Adrenal gland (tissue), 12 donors: ENCODE results near the gene TMCC2. TPM values are rescaled to one million over a fixed set of nuclear protein-coding genes. Genes with fewer than 3 reads are reported as not detected.
A peak's percentile ranks its signal among the peaks of the same experiment; 100 is the strongest.

Experiments used
- DNase-seq, 7 donors: peaks; one replicate each; pipeline ENCODE4 v3.0.0-alpha.2; 2019 to 2020
- H3K27ac ChIP-seq, 5 donors: fragments of 200-600 bp; sonication (generic) in 4 of 5; 1 replicate in 3 of 5; 2 replicates in 2 of 5; pipeline versions ENCODE4 v1.5.1 to v1.8.0; 2016 to 2020; ENCODE audit warnings: mild to moderate bottlenecking in 1 of 5
- H3K27me3 ChIP-seq: fragments of 200-600 bp; 2 replicates; pipeline ENCODE4 v1.8.0; 2021
- H3K36me3 ChIP-seq, 2 donors: fragments of 200-600 bp; replicated peaks in 1 of 2; 1 replicate in 1 of 2; 2 replicates in 1 of 2; pipeline versions ENCODE4 v1.5.1 to v1.8.0; 2018 to 2022
- H3K4me1 ChIP-seq, 2 donors: fragments of 200-600 bp; replicated peaks in 1 of 2; 1 replicate in 1 of 2; 2 replicates in 1 of 2; pipeline versions ENCODE4 v1.5.1 to v1.8.0; 2018 to 2021
- H3K4me3 ChIP-seq, 4 donors: fragments of 200-600 bp; sonication (generic) in 3 of 4; one replicate each; pipeline ENCODE4 v1.5.1; 2016 to 2018
- H3K9me3 ChIP-seq, 3 donors: fragments of 200-600 bp; sonication (generic) in 1 of 3; replicated peaks in 1 of 3; 1 replicate in 2 of 3; 2 replicates in 1 of 3; pipeline versions ENCODE4 v1.5.1 to v1.8.0; 2016 to 2021
- CTCF ChIP-seq, 6 experiments: fragments of 450-650 bp in 4 of 6; fragments of 200-600 bp in 2 of 6; sonication (generic) in 1 of 6; IDR thresholded peaks; 1 replicate in 5 of 6; 2 replicates in 1 of 6; pipeline versions ENCODE4 v1.5.1 to v1.8.0; 2016 to 2021; ENCODE audit warnings: antibody characterized with exemption in 6 of 6, mild to moderate bottlenecking in 2 of 6, moderate library complexity in 1 of 6
- POLR2A ChIP-seq, 2 donors: fragments of 450-650 bp; IDR thresholded peaks; one replicate each; pipeline ENCODE4 v1.6.1; 2017; ENCODE audit warnings: antibody characterized with exemption in 2 of 2, mild to moderate bottlenecking in 2 of 2, moderate library complexity in 1 of 2
- WGBS, 4 donors: extraction: QIAGEN DNeasy Blood & Tissue Kit in 2 of 4; methylation state at CpG; one replicate each; pipeline versions ENCODE4 v1.1.5 to v1.1.7; 2013 to 2017; 5-methylcytosine and 5-hydroxymethylcytosine counted together
- intact Hi-C, 2 donors: fragments of 100-400 bp; cut with DNase I; formaldehyde crosslinking; loops; one replicate each; pipeline versions ENCODE4 v1.14.1 to v1.15.0; 2022 to 2023
- polyA plus RNA-seq, 3 donors: library from polyadenylated mRNA; stranded (reverse); fragments of 200-250 nt in 2 of 3; fragments of 350-450 nt in 1 of 3; fragmentation: Illumina TruSeq in 1 of 3; extraction: RNeasy Lipid Tissue Mini Kit (QIAGEN cat#74804) in 1 of 3; gene quantifications; one replicate each; pipeline ENCODE4 v1.2.3, GENCODE V29; 2013 to 2014
- total RNA-seq, 9 donors: library from RNA; depleted of rRNA in 4 of 9; stranded (reverse); fragments of >200 nt in 4 of 9; fragments of 120-200 nt in 1 of 9; fragmentation: NEBNext Ultra II Directional in 1 of 9; extraction: Animal tissue kit (Norgen Biotek cat#: 25700) in 1 of 9; gene quantifications; one replicate each; pipeline versions ENCODE4 v1.1.0 to v1.2.4, GENCODE V29; 2013 to 2023
- donor health status: healthy with polysubstance abuse.
- donor health status: Bipolar disorder and iron deficiency.
- donor health status: DM: yes; HTN: yes; CAD: no.
- donor health status: DM: no; HTN: no; CAD: no.
- donor health status: DM: no; HTN: no; CAD: no.
- donor health status: DM: yes; HTN: yes; CAD: no.

Gene TMCC2
- total and polyA plus RNA-seq, 12 donors = 2.3 to 33.2 (median 7.5) TPM

- intact Hi-C loops = loop anchor here (5.0 to 10.0 kb wide), 3 partner anchors 129 to 279 kb away; no protein-coding TSS in a partner anchor
- TF ChIP-seq CTCF (IDR thresholded peaks at IDR 0.05) = peak; percentile 96 to 100 (median 99)
- no peak for TF ChIP-seq POLR2A (IDR thresholded peaks at IDR 0.05)
- peaks cover 9 to 22% of the 10 kb centered on the region in 2 donors for H3K4me1 ChIP-seq
- H3K36me3 ChIP-seq = no peaks in the 10 kb centered on the region
- 7 to 33% (median 32%) methylated on average over 4 to 8 of the region's 8 CpGs for WGBS, 4 donors
- peak; percentile 90 to 98 (median 95) for DNase-seq
- H3K27ac ChIP-seq = peak overlapping the region in 2 of 5 donors; percentile 2 to 10
- no peak overlapping the region for H3K4me3 ChIP-seq
- H3K27me3 ChIP-seq = no peaks in the 10 kb centered on the region
- H3K9me3 ChIP-seq = no peaks in the 10 kb centered on the region
Measured at GRCh38 chr1:205255941-205256780, 28.4 kb downstream of the TMCC2 start.

- Histone ChIP-seq H3K36me3 (no peaks in the 10 kb centered on the region), H3K27me3 (no peaks in the 10 kb centered on the region), H3K27ac (no peak overlapping the region), H3K9me3 (no peaks in the 10 kb centered on the region), H3K4me3 (no peak overlapping the region), H3K4me1 (peaks cover 9 to 22% of the 10 kb centered on the region in 2 donors)
- WGBS, 4 donors = 86 to 90% (median 89%) methylated on average over 5 to 19 of the region's 19 CpGs
- TF ChIP-seq POLR2A (IDR thresholded peaks at IDR 0.05) (no peak), CTCF (IDR thresholded peaks at IDR 0.05) (no peak)
- DNase-seq = no peak
- intact Hi-C loops = loop anchor here (5.0 to 10.0 kb wide), 3 partner anchors 130 to 280 kb away; no protein-coding TSS in a partner anchor
Measured at GRCh38 chr1:205256951-205257625, 29.3 kb downstream of the TMCC2 start.

GRCh38 chr1:205257735-205258134 is 30.0 kb downstream of the TMCC2 start:
- peak overlapping the region in 3 of 5 donors; percentile 75 to 88 (median 86) for H3K27ac ChIP-seq
- intact Hi-C loops = loop anchor here (5.0 to 10.0 kb wide), 3 partner anchors 130 to 280 kb away; no protein-coding TSS in a partner anchor
- TF ChIP-seq CTCF (IDR thresholded peaks at IDR 0.05) (no peak), POLR2A (IDR thresholded peaks at IDR 0.05) (no peak)

GRCh38 chr1:205258261-205258691 is 30.5 kb downstream of the TMCC2 start:
- Histone ChIP-seq H3K27ac (peak overlapping the region in 4 of 5 donors; percentile 7 to 88 (median 80)), H3K4me1 (peaks cover 9 to 22% of the 10 kb centered on the region in 2 donors), H3K4me3 (no peak overlapping the region), H3K9me3 (no peaks in the 10 kb centered on the region), H3K27me3 (no peaks in the 10 kb centered on the region), H3K36me3 (no peaks in the 10 kb centered on the region)
- no peak for TF ChIP-seq POLR2A (IDR thresholded peaks at IDR 0.05)
- no peak for TF ChIP-seq CTCF (IDR thresholded peaks at IDR 0.05)
- 74 to 85% (median 79%) methylated on average over 5 to 7 of the region's 7 CpGs for WGBS, 4 donors
- DNase-seq = no peak
- intact Hi-C loops = loop anchor here (5.0 to 10.0 kb wide), 3 partner anchors 131 to 281 kb away; no protein-coding TSS in a partner anchor

More at GRCh38 chr1:205257735-205258134, 30.0 kb downstream of the TMCC2 start:
- no peaks in the 10 kb centered on the region for H3K36me3 ChIP-seq
- 81 to 94% (median 85%) methylated on average over 2 of the region's 2 CpGs for WGBS, 4 donors
- no peaks in the 10 kb centered on the region for H3K27me3 ChIP-seq
- DNase-seq = no peak
- peaks cover 9 to 22% of the 10 kb centered on the region in 2 donors for H3K4me1 ChIP-seq
- no peak overlapping the region for H3K4me3 ChIP-seq
- no peaks in the 10 kb centered on the region for H3K9me3 ChIP-seq
